Stimulated activated CD4-positive, alpha-beta T cell treated with anti-CD3 and anti-CD28 coated beads, Interleukin-1b, Interleukin-23, amount 100 ng/mL, for 48 hours (primary cell): ENCODE measurements around the gene AFF4.
A peak's percentile ranks its signal among the peaks of the same experiment; 100 is the strongest.
"Not testable (repeated sequence)": the region's sequence is repeated elsewhere in the genome, so short reads cannot be mapped to it uniquely, and the experiment has no call there.

Source experiments
- DNase-seq: peaks from one replicate; pipeline ENCODE4 v3.0.0-alpha.2; 2020

The AFF4 gene

DNA sequence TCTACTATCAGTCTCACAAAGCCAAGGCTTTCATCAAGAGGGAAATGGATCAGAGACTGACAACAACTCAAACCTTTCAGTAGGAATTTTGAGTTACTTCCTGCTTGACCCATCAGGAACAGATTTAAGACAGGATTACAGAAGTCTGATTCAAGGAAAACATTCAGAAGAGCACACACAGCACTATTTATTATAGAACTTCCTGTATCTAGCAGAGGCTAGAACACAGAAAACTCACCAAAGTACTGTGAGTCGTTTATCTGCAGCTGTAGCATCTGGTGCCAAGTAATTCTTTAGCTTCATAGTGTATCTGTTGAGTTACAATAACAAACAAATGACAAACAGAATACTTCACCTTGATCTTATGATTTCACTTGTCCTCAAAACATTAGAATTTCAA lies 76.2 kb downstream of the AFF4 start:
- DNase-seq: no peak

DNA sequence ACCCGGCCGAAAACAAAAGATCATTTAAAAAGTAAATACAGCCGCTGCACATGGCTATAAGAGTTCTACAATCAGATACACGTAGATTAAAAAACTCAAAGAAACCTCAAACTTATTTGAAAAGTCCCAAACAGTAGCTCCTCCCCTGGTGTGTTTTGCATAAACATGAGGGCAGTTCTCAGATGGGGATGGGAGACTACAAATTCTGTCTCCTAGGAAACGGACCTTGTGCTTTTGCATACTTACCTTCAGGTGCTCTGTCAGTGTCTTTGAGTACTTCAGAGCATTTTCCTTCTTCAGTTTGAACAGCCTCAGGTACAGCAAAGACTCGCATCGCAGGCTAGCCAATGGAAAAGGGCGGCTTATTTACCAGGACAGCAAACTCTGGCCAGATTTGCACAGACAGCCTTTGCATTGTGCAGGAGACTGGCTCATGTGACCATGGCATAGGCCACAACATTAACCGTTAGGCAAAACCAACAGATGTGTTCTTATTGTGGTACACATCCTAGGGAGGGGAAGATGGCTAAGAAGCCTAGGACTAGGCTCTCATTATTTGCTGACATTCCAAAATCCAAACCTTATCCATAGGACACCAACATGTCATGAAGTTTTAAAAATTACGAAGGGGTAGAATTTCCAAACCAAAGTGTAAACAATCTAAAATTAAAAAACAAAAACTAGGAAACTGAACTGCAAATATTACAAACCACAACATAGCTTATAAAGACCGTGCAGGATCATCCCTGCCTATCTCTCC lies 77.2 kb downstream of the AFF4 start:
- no peak for DNase-seq

- DNase-seq: no peak
These were observed 78.9 kb downstream of the AFF4 start for GRCh38 chr5:132884548-132884947.

DNA sequence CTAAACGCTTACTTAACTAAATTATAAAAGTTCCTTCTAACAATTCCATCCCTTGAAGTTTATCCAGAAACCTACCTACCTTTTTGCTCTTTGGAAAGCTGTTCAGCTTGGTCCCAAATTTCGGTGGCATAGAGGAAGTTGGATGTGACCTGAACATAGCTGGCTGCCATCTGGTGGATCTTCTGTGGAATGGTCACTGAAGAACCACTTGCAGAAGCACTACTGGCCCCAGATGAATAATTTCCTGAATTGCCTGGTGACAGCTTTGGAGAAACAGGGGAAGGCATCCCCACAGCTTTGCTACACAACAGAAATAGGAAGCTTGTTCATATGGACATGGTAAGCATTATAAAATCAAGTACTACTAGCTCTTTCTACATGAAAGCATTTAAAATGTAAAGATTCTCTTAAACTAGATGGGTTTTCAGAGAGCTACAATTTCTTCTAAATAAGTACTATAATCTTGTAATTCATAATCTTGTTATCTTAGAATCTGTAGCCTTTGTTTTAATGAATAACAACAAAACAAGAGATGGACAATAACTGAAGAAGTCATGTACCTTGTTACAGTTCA lies 80.1 kb downstream of the AFF4 start:
- no peak for DNase-seq

DNA sequence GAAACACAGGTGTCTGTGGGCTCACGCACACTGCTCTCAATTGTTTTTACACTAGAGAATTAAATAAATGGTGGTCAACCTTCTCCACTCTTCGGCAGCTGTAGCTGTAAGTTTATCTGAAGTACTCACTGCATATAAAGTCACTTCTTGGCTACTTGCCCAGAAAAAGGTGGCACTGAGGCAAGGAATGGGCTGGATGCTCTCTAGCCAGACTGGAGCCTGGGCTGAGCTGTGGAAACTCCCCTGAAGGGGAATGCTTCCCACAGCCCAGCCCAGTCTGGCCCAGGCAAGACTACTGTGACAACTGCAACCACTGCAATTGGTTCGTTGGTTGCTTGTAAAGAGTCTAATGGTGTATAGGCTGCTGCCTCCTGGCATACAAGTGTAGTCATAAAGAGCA lies 85.5 kb downstream of the AFF4 start:
- no peak for DNase-seq

DNA sequence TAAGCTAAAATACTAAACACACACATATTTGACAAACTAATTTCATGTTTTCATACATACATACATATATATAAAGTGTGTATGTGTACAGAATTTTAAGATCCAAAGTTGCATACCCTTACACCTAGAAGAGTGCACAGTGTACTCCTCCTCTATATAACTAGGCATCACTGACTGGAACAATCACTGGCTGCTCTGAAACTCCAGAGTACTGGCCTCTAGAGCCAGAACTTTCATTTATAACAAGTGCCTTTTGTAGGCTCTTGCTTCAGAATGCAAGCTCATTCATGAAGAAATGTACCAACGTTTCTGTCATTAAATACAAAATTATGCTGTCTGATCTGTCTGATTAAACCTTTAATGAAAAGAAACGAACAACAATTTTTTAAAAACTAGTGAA lies 86.0 kb downstream of the AFF4 start:
- no peak for DNase-seq

DNA sequence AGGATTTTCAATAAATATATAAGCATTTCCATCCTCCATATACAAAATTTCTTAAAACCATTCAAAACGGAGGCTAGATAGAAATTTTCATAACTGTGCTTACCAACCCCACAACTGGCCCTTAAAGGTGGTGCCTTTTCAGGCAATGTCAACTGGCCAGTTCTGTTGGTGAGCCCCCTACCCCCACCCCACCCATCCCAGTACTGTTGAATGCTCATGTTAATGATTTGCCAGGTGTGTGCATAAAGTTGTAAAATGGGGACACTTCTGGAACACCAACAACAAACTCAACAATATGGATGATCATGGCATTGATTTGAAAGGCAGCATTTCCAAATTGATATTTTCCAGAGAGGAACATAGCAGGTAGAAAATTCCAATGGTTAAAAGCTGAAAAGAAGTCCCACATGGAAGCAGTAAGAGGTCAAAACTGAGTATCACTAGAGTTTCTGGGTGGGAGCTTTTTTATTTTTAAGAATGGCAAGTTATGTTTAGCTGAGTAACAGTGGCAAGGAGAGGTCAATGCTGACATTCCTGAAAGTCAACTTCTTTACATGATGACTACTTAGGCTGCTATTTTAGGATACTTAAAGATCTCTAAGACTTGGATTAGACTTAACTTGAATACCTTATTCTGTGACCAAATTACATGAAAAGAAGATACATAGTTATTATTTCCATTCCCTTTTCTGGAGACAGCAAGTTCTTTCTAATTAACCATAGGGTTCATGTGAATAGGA lies 87.2 kb downstream of the AFF4 start:
- no peak for DNase-seq

DNA sequence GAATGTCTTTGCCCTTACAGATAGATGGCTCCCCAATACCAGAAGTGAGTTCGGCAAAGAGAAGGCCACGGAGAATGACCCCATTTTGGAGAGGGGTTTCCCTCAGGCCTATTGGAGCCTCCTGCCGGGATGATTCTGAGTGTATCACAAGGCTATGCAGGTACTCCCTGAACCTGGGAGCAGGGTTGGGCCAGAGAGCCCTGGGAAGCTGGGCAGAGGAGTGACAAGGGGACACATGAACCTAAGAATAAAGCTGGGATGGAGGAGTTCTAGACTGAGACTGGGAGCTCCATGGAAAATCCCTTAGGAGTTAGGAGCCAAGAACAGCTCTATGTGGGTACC lies 89.5 kb downstream of the AFF4 start:
- DNase-seq: no peak

GRCh38 chr5:132873119-132873929 lies 90.1 kb downstream of the AFF4 start, which contains the start of gene LEAP2:
TSS of gene LEAP2 (plus strand) at chr5:132873668. CDS start at chr5:132873695, 27 bp downstream.
- DNase-seq: no peak

- DNase-seq: no peak
These were observed 90.7 kb downstream of the AFF4 start for GRCh38 chr5:132872788-132873118.

GRCh38 chr5:132871459-132872284 lies 91.8 kb downstream of the AFF4 start:
- no peak for DNase-seq

GRCh38 chr5:132870801-132871200 lies 92.6 kb downstream of the AFF4 start:
- no peak for DNase-seq

GRCh38 chr5:132868754-132869153 lies 94.7 kb downstream of the AFF4 start:
- DNase-seq: no peak

GRCh38 chr5:132867046-132867451 lies 96.4 kb downstream of the AFF4 start:
- no peak for DNase-seq

DNA sequence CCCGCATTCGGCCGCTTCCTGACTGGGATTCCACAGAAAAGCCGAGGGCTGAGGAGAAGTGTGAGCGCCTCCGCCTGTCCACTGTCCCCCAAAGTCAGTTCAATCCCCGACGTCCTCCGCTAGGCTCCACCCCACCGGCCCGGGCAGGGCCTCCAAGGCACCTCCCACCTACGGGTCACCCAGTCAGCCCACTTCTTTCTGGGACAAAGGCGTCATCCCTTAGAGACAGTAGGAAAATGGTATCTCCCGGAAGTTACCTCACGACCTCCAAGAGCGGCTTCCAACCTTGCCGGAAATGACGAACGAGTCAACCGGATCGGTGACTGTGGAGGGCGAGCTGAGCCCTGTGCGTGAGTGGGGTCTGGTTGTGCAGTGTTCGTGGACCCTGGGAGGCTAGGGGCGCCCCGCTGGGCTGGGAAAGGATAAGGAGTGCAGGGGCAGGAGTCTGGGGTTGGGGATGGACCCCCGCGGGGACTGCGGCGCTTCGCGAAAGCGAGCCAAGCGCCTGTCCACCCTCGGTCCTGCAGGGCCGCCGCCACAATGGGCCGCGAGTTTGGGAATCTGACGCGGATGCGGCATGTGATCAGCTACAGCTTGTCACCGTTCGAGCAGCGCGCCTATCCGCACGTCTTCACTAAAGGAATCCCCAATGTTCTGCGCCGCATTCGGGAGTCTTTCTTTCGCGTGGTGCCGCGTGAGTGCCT lies 96.9 kb downstream of the AFF4 start, which contains the start of the genes GDF9 and UQCRQ:
TSS of gene GDF9 (minus strand) at position 128 of the 704 bp plus-strand sequence. CDS start 1,936 bp downstream, outside the sequence.
TSS of gene UQCRQ (plus strand) at position 301 of the 704 bp plus-strand sequence. CDS start at position 541, 240 bp downstream.
- DNase-seq: peak; percentile 93

GRCh38 chr5:132865668-132866341 lies 97.6 kb downstream of the AFF4 start:
- no peak for DNase-seq

DNA sequence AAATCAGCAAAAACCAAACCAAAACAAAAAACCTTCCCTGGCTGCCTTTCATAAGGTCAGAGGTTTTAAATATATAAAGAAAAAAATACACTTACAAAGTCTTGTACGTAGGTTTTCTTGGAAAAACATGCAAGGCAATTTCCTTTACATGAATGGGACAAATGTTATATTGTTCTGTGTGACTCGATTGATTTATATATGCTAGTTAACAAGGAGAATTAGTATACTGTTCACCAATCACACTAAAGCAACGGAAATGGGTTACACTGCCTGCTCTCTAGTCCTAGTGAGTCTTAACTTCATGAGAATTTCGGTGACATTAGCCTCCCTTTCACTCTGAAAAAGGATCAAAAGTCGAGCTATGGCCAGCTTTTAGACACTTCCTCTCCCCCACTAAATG lies 102.7 kb downstream of the AFF4 start:
- DNase-seq: no peak

DNA sequence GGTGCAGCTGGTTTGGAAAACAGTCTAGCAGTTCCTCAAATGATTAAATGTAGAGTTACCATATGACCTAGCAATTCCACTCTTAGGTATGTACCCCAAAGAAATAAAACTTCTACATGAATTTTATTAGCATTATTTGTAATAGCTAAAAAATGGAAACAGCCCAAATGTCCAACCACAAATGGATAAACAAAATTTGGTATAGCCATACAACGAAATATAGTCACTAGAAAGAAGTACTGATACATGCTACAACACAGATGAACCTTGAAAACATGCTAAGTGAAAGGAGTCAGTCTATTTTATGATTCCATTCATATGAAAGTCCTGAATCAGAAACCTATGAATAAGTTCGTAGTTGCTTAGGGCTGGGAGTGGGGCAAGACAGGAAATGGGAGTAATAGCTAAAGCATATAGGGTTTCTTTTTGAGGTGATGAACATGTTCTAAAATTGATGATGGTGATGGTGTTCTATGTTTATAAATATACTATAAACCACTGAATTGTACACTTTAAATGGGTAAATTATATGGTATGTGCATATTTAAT lies 103.5 kb downstream of the AFF4 start:
- DNase-seq: no peak

DNA sequence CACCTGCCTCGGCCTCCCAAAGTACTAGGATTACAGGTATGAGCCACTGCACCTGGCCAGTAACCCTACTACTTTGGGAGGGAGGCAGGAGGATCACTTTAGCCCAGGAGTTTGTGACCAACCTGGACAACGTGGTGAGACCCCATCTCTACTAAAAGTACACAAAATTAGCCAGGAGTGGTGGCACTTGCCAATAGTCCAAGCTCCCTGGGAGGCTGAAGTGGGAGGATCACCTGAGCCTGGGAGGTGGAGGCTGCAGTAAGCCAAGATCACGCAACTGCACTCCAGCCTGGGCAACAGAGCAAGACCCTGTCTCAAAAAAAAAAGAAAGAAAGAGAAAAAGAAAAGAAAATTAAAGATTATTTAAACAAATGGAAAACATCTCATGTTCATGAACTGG lies 107.4 kb downstream of the AFF4 start:
- no peak for DNase-seq

DNA sequence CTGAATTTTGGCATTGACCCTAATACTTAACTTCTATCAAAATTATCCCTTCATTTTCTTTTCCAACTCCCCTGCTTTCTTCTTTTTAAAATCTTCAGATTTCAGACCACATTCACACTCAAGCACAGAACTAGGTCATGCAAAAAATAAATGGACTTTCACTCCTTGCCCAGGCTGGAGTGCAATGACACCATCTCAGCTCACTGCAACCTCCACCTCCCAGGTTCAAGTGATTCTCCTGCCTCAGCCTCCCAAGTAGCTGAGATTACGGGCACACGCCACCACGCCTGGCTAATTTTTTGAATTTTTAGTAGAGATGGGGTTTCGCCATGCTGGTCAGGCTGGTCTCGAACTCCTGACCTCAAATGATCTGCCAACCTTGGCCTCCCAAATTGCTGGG lies 108.4 kb downstream of the AFF4 start:
- DNase-seq: not testable (repeated sequence)

GRCh38 chr5:132854301-132854700 lies 109.1 kb downstream of the AFF4 start:
- DNase-seq: no peak
